ENCODE data around the gene SETMAR.
"Not testable (repeated sequence)": the region's sequence is repeated elsewhere in the genome, so short reads cannot be mapped to it uniquely, and the experiment has no call there.

DNA sequence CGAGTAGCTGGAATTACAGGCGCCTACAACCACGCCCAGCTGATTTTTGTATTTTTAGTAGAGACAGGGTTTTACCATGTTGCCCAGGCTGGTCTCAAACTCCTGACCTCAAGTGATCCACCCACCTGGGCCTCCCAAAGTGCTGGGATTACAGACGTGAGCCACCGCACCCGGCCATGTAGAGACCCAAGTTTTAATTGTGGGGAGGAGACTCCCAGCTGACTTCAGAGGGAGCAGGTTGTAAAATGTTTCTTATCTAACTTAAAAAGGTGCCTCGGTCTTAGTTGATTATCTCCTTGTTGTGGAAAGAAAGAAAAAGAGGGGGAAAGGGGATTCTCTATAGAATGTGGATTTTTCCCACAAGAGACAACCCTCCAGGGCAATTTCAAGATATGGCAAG is 2.0 kb downstream of the SETMAR start:
- TF ChIP-seq, protein P1, sequence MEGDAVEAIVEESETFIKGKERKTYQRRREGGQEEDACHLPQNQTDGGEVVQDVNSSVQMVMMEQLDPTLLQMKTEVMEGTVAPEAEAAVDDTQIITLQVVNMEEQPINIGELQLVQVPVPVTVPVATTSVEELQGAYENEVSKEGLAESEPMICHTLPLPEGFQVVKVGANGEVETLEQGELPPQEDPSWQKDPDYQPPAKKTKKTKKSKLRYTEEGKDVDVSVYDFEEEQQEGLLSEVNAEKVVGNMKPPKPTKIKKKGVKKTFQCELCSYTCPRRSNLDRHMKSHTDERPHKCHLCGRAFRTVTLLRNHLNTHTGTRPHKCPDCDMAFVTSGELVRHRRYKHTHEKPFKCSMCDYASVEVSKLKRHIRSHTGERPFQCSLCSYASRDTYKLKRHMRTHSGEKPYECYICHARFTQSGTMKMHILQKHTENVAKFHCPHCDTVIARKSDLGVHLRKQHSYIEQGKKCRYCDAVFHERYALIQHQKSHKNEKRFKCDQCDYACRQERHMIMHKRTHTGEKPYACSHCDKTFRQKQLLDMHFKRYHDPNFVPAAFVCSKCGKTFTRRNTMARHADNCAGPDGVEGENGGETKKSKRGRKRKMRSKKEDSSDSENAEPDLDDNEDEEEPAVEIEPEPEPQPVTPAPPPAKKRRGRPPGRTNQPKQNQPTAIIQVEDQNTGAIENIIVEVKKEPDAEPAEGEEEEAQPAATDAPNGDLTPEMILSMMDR (CRISPR knock-in tag; IDR thresholded peaks at IDR 0.05) = not testable (repeated sequence)
- not testable (repeated sequence) for TF ChIP-seq DPF2 (CRISPR knock-in tag; IDR thresholded peaks at IDR 0.05; ENCODE audit: borderline replicate concordance, low read depth)
